ENCODE measurements around the gene CKMT2.

- TF ChIP-seq CTCF (IDR thresholded peaks at IDR 0.05) (no peak), TCF7L2 (IDR thresholded peaks at IDR 0.05; ENCODE audit: low read depth, low read length) (no peak), REST (IDR thresholded peaks at IDR 0.05; ENCODE audit: insufficient read depth in 1 of 2, low read depth in 2 of 2, low read length in 1 of 2) (no peak), SIN3A (IDR thresholded peaks at IDR 0.05; ENCODE audit: borderline replicate concordance, insufficient read depth, low read depth, low read length) (no peak), POLR2AphosphoS5 (IDR thresholded peaks at IDR 0.05; ENCODE audit: low read depth, low read length) (no peak)
Measured at GRCh38 chr5:81213070-81213469, 20.1 kb upstream of the CKMT2 start.
